Measurements from ENCODE around the gene CXCL13.

CXCL13 gene

GRCh38 chr4:77593993-77594392, 11.6 kb upstream of the CXCL13 start:
- no peaks in the 10 kb centered on the region for H3K27me3 ChIP-seq (ENCODE audit: insufficient read depth, low read length, poor library complexity, severe bottlenecking)
- H3K79me2 ChIP-seq (ENCODE audit: insufficient read depth, low read length): no peaks in the 10 kb centered on the region
- H4K20me1 ChIP-seq (ENCODE audit: insufficient read depth, low read length, poor library complexity, severe bottlenecking): no peaks in the 10 kb centered on the region
- H3K4me2 ChIP-seq (ENCODE audit: low read depth, low read length, poor library complexity, severe bottlenecking): no peak overlapping the region
- TF ChIP-seq EZH2phosphoT487 (IDR thresholded peaks at IDR 0.05; ENCODE audit: borderline replicate concordance) (no peak), CTCF (conservative IDR thresholded peaks at IDR 0.05; ENCODE audit: low read length) (no peak)
- no peak overlapping the region for H2AFZ ChIP-seq (ENCODE audit: low read length)
- no peak overlapping the region for H3K9ac ChIP-seq (ENCODE audit: low read depth, low read length, poor library complexity, severe bottlenecking)
- no peaks in the 10 kb centered on the region for H3K9me2 ChIP-seq (replicated peaks; ENCODE audit: low read depth, low read length)
- no peaks in the 10 kb centered on the region for H3K4me1 ChIP-seq (ENCODE audit: insufficient read depth, low read length, poor library complexity, severe bottlenecking)
- no peaks in the 10 kb centered on the region for H3K36me3 ChIP-seq (ENCODE audit: insufficient read depth, low read length)
- no peaks in the 10 kb centered on the region for H3F3A ChIP-seq (ENCODE audit: low read depth)
- no peak overlapping the region for H3K4me3 ChIP-seq (ENCODE audit: low read length, poor library complexity, severe bottlenecking)
- no peaks in the 10 kb centered on the region for H3K9me3 ChIP-seq (ENCODE audit: insufficient read depth, low read depth, low read length)

GRCh38 chr4:77595364-77595973, 10.2 kb upstream of the CXCL13 start:
- H4K20me1 ChIP-seq (ENCODE audit: insufficient read depth, low read length, poor library complexity, severe bottlenecking): no peaks in the 10 kb centered on the region
- no peak overlapping the region for H3K4me3 ChIP-seq (ENCODE audit: low read length, poor library complexity, severe bottlenecking)
- H3K36me3 ChIP-seq (ENCODE audit: insufficient read depth, low read length): no peaks in the 10 kb centered on the region
- no peak overlapping the region for H3K4me2 ChIP-seq (ENCODE audit: low read depth, low read length, poor library complexity, severe bottlenecking)
- no peaks in the 10 kb centered on the region for H3K79me2 ChIP-seq (ENCODE audit: insufficient read depth, low read length)
- H3K27me3 ChIP-seq (ENCODE audit: insufficient read depth, low read length, poor library complexity, severe bottlenecking): no peaks in the 10 kb centered on the region
- no peaks in the 10 kb centered on the region for H3K9me3 ChIP-seq (ENCODE audit: insufficient read depth, low read depth, low read length)
- no peak overlapping the region for H3K9ac ChIP-seq (ENCODE audit: low read depth, low read length, poor library complexity, severe bottlenecking)
- H3K9me2 ChIP-seq (replicated peaks; ENCODE audit: low read depth, low read length): no peaks in the 10 kb centered on the region
- no peaks in the 10 kb centered on the region for H3K4me1 ChIP-seq (ENCODE audit: insufficient read depth, low read length, poor library complexity, severe bottlenecking)
- no peaks in the 10 kb centered on the region for H3F3A ChIP-seq (ENCODE audit: low read depth)
- no peak overlapping the region for H2AFZ ChIP-seq (ENCODE audit: low read length)
- TF ChIP-seq CTCF (conservative IDR thresholded peaks at IDR 0.05; ENCODE audit: low read length): no peak
- TF ChIP-seq EZH2phosphoT487 (IDR thresholded peaks at IDR 0.05; ENCODE audit: borderline replicate concordance): no peak

GRCh38 chr4:77599378-77599777, 6.2 kb upstream of the CXCL13 start:
- TF ChIP-seq CTCF (conservative IDR thresholded peaks at IDR 0.05; ENCODE audit: low read length) (peak; percentile 72), EZH2phosphoT487 (IDR thresholded peaks at IDR 0.05; ENCODE audit: borderline replicate concordance) (no peak)
- Histone ChIP-seq H4K20me1 (ENCODE audit: insufficient read depth, low read length, poor library complexity, severe bottlenecking) (no peaks in the 10 kb centered on the region), H3K4me3 (ENCODE audit: low read length, poor library complexity, severe bottlenecking) (no peak overlapping the region), H3K9me3 (ENCODE audit: insufficient read depth, low read depth, low read length) (no peaks in the 10 kb centered on the region), H3K36me3 (ENCODE audit: insufficient read depth, low read length) (no peaks in the 10 kb centered on the region), H3K9ac (ENCODE audit: low read depth, low read length, poor library complexity, severe bottlenecking) (no peak overlapping the region), H3K9me2 (replicated peaks; ENCODE audit: low read depth, low read length) (no peaks in the 10 kb centered on the region), H3F3A (ENCODE audit: low read depth) (no peaks in the 10 kb centered on the region), H3K4me1 (ENCODE audit: insufficient read depth, low read length, poor library complexity, severe bottlenecking) (no peaks in the 10 kb centered on the region), H3K4me2 (ENCODE audit: low read depth, low read length, poor library complexity, severe bottlenecking) (no peak overlapping the region), H3K79me2 (ENCODE audit: insufficient read depth, low read length) (no peaks in the 10 kb centered on the region), H2AFZ (ENCODE audit: low read length) (no peak overlapping the region), H3K27me3 (ENCODE audit: insufficient read depth, low read length, poor library complexity, severe bottlenecking) (no peaks in the 10 kb centered on the region)

Measured in Loucy (cell line).